Peyer's patch (tissue), 4 donors: ENCODE measurements around the gene TAF12. TPM values are rescaled to one million over a fixed set of nuclear protein-coding genes. Genes with fewer than 3 reads are reported as not detected.

Source experiments
- DNase-seq, 3 donors: peaks; one replicate each; pipeline ENCODE4 v3.0.0-alpha.2; 2017 to 2019
- H3K27ac ChIP-seq, 4 donors: fragments of 200-600 bp; sonication (generic); one replicate each; pipeline ENCODE4 v1.5.1; 2016 to 2019
- H3K27me3 ChIP-seq, 2 donors: fragments of 200-600 bp; sonication (generic); one replicate each; pipeline ENCODE4 v1.5.1; 2019
- H3K36me3 ChIP-seq, 3 donors: fragments of 200-600 bp; sonication (generic); one replicate each; pipeline ENCODE4 v1.5.1; 2016 to 2019
- H3K4me1 ChIP-seq, 4 donors: fragments of 200-600 bp; sonication (generic); one replicate each; pipeline ENCODE4 v1.5.1; 2016 to 2019
- H3K4me3 ChIP-seq, 4 donors: fragments of 200-600 bp; sonication (generic); 1 replicate in 3 of 4; 2 replicates in 1 of 4; pipeline ENCODE4 v1.5.1; 2016 to 2019; ENCODE audit warnings: mild to moderate bottlenecking in 1 of 4
- H3K9me3 ChIP-seq, 4 donors: fragments of 200-600 bp; sonication (generic); one replicate each; pipeline ENCODE4 v1.5.1; 2016 to 2019; ENCODE audit warnings: mild to moderate bottlenecking in 1 of 4
- POLR2A ChIP-seq, 2 donors: fragments of 450-650 bp; IDR thresholded peaks; one replicate each; pipeline ENCODE4 v1.5.1; 2017; ENCODE audit warnings: antibody characterized with exemption in 2 of 2, mild to moderate bottlenecking in 2 of 2, moderate library complexity in 2 of 2
- total RNA-seq, 4 donors: library from RNA; depleted of rRNA; stranded (reverse); fragments of >200 nt; gene quantifications; one replicate each; pipeline ENCODE4 v1.1.0, GENCODE V29; 2016
- TF ChIP-seq, protein P1 (sequence below), 6 experiments: fragments of 450-650 bp in 4 of 6; fragments of 200-600 bp in 2 of 6; sonication (generic) in 1 of 6; IDR thresholded peaks; one replicate each; pipeline ENCODE4 v1.5.1; 2017 to 2019; ENCODE audit warnings: antibody characterized with exemption in 6 of 6, mild to moderate bottlenecking in 3 of 6, moderate library complexity in 1 of 6

Gene TAF12
- total RNA-seq, 4 donors from 2014 or later: 12.2 to 34.7 (median 14.6) TPM

DNA sequence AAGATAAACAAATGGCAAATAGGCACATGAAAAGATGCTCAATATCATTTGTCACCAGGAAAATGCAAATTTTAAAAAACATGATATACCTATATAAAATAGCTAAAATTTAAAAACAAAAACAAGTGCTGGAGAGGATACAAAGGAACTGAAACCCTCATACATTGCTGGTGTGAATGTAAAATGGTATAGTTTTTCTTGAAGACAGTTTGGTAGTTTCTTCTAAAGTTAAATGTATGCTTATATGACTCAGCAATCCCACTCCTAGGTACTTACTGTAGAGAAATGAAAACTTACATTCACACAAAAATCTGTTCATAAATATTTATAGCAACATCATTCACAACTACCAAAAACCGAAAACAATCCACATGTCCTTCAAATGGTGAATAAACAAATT, 11.2 kb downstream of the TAF12 start:
- TF ChIP-seq, protein P1, sequence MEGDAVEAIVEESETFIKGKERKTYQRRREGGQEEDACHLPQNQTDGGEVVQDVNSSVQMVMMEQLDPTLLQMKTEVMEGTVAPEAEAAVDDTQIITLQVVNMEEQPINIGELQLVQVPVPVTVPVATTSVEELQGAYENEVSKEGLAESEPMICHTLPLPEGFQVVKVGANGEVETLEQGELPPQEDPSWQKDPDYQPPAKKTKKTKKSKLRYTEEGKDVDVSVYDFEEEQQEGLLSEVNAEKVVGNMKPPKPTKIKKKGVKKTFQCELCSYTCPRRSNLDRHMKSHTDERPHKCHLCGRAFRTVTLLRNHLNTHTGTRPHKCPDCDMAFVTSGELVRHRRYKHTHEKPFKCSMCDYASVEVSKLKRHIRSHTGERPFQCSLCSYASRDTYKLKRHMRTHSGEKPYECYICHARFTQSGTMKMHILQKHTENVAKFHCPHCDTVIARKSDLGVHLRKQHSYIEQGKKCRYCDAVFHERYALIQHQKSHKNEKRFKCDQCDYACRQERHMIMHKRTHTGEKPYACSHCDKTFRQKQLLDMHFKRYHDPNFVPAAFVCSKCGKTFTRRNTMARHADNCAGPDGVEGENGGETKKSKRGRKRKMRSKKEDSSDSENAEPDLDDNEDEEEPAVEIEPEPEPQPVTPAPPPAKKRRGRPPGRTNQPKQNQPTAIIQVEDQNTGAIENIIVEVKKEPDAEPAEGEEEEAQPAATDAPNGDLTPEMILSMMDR (IDR thresholded peaks at IDR 0.05): no peak
- TF ChIP-seq POLR2A (IDR thresholded peaks at IDR 0.05): no peak
- Histone ChIP-seq H3K27ac (no peak overlapping the region), H3K4me3 (no peak overlapping the region), H3K27me3 (no peaks in the 10 kb centered on the region), H3K4me1 (no peaks in the 10 kb centered on the region), H3K36me3 (no peaks in the 10 kb centered on the region), H3K9me3 (no peaks in the 10 kb centered on the region)
- no peak for DNase-seq

DNA sequence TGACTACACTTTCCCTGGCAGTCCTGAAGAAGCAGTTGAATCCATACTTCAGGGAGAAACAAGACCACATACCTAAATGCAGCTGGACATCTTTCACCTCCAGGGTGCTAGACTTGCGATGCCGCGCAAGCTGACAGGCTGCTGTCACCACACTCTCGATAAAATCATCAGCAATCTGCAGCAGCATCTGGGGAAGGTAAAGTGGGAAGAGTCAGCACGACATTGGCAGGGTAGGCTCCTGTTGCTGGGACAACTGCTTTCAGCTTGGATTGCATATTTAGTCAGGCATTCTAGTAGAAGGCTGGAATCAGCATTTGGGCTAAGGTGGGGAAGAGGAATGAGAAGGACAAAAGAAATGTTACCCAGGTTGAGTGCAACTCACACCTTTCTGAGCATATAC, 29.7 kb downstream of the TAF12 start:
- Histone ChIP-seq H3K9me3 (no peaks in the 10 kb centered on the region), H3K4me3 (no peak overlapping the region), H3K27ac (no peak overlapping the region), H3K4me1 (no peaks in the 10 kb centered on the region), H3K36me3 (peaks cover 0 to 95% (median 0%) of the 10 kb centered on the region in 3 donors), H3K27me3 (no peaks in the 10 kb centered on the region)
- DNase-seq: no peak
- TF ChIP-seq, protein P1 (IDR thresholded peaks at IDR 0.05): no peak
- TF ChIP-seq POLR2A (IDR thresholded peaks at IDR 0.05): no peak

DNA sequence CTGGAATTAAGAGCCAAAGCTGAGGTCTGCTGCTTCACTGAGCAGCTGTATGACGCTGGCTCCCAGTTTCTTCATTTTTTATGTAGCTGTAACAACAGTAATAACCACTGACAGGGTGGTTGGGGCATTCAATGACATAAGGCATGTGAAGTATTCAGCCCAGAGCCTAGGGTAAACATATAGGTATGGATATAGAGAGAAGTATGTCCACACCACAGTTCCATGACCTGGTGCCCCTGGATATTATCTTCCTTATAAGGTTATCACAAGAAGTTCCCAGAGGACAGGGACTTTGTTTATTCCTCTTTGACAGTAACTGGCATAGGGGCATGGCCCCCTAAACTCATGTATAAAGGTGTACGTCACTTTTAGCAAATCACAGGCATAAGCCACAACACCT, 36.1 kb downstream of the TAF12 start:
- Histone ChIP-seq H3K4me1 (no peaks in the 10 kb centered on the region), H3K27me3 (no peaks in the 10 kb centered on the region), H3K9me3 (no peaks in the 10 kb centered on the region), H3K36me3 (peaks cover 0 to 94% (median 0%) of the 10 kb centered on the region in 3 donors), H3K4me3 (no peak overlapping the region), H3K27ac (no peak overlapping the region)
- no peak for TF ChIP-seq POLR2A (IDR thresholded peaks at IDR 0.05)
- TF ChIP-seq, protein P1 (IDR thresholded peaks at IDR 0.05): no peak
- no peak for DNase-seq

DNA sequence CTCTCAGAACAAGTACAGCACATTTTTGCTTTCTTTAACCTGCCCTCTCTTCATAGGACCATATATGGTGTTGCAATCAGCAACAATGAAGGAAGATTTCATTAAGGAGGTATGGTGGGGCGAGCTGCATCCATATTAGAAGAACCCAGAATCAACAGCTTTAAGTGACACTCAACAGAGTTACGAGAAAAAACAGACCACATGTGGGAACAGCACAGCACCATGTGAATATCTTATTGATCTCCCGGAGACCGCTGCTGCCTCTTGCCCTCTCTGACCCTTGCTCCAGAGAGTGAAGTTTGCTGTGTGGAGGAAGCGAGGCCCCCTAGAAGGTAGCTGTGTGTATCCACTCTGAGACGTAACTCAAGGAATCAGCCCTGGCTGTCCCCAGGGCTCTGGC, 37.9 kb downstream of the TAF12 start:
- H3K27ac ChIP-seq: no peak overlapping the region
- TF ChIP-seq, protein P1 (IDR thresholded peaks at IDR 0.05): no peak
- TF ChIP-seq POLR2A (IDR thresholded peaks at IDR 0.05): no peak
- no peak overlapping the region for H3K4me3 ChIP-seq
- H3K36me3 ChIP-seq: peaks cover 0 to 76% (median 0%) of the 10 kb centered on the region in 3 donors
- no peaks in the 10 kb centered on the region for H3K27me3 ChIP-seq
- DNase-seq: no peak
- no peaks in the 10 kb centered on the region for H3K4me1 ChIP-seq
- H3K9me3 ChIP-seq: no peaks in the 10 kb centered on the region

DNA sequence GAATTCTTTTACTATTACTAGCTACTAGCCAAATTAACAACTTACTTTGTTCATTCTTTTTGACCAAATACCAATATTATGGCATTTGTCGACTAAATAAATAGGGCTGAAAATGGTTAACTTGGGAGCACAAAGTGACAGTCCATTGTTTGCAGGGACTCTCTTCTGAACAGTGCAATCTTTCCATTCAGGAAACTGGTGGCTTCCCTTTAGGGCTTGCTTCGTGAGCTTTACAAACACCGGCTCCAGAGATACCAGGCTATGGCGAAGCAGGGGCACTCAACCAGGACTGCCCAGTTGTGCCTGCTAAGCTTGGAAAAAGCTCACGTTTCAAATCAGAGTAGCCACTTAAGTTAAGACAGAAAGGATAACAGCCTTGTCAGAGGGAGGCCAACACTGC, 38.5 kb downstream of the TAF12 start:
- Histone ChIP-seq H3K4me3 (no peak overlapping the region), H3K4me1 (no peaks in the 10 kb centered on the region), H3K27me3 (no peaks in the 10 kb centered on the region), H3K27ac (no peak overlapping the region), H3K36me3 (peaks cover 0 to 71% (median 0%) of the 10 kb centered on the region in 3 donors), H3K9me3 (no peaks in the 10 kb centered on the region)
- no peak for TF ChIP-seq POLR2A (IDR thresholded peaks at IDR 0.05)
- TF ChIP-seq, protein P1 (IDR thresholded peaks at IDR 0.05): no peak
- no peak for DNase-seq
